B cell (primary cell): Measurements from ENCODE around the gene RTL5.

ENCODE experiments used
- EZH2 ChIP-seq: IDR thresholded peaks from 2 replicates; pipeline ENCODE4 v1.6.1; 2012; ENCODE audit warnings: borderline replicate concordance, low read depth, mild to moderate bottlenecking, moderate library complexity, low read length; ENCODE audit not compliant: insufficient read depth, poor library complexity, severe bottlenecking
- TF ChIP-seq, protein P1 (sequence below): fragments of 200-600 bp; IDR thresholded peaks from one replicate; pipeline ENCODE4 v1.8.0; 2022; ENCODE audit warnings: antibody characterized with exemption, mild to moderate bottlenecking

GRCh38 chrX:72158773-72159172, 27.1 kb upstream of the RTL5 start:
- TF ChIP-seq, protein P1, sequence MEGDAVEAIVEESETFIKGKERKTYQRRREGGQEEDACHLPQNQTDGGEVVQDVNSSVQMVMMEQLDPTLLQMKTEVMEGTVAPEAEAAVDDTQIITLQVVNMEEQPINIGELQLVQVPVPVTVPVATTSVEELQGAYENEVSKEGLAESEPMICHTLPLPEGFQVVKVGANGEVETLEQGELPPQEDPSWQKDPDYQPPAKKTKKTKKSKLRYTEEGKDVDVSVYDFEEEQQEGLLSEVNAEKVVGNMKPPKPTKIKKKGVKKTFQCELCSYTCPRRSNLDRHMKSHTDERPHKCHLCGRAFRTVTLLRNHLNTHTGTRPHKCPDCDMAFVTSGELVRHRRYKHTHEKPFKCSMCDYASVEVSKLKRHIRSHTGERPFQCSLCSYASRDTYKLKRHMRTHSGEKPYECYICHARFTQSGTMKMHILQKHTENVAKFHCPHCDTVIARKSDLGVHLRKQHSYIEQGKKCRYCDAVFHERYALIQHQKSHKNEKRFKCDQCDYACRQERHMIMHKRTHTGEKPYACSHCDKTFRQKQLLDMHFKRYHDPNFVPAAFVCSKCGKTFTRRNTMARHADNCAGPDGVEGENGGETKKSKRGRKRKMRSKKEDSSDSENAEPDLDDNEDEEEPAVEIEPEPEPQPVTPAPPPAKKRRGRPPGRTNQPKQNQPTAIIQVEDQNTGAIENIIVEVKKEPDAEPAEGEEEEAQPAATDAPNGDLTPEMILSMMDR, result no peak
- no peak for TF ChIP-seq EZH2
